SK-N-SH (cell line): Measurements from ENCODE around the gene RSU1. TPM values are rescaled to one million over a fixed set of nuclear protein-coding genes. Genes with fewer than 3 reads are reported as not detected.

Experiments used
- CTCF ChIA-PET: fragments of 300-600, 350-600 bp; formaldehyde crosslinking; extraction: SDS; loops from one replicate; lab custom pipeline; 2021; lab: Yijun Ruan, JAX
- POLR2A ChIA-PET: fragments of 350-600 bp; sonication (Branson Sonifier 250); formaldehyde crosslinking; extraction: SDS; loops from one replicate; lab custom pipeline; 2020; ENCODE audit warnings: antibody characterized with exemption, inconsistent platforms; lab: Yijun Ruan, JAX
- DNase-seq: peaks from one replicate; pipeline ENCODE4 v3.0.0; 2012
- H2AFZ ChIP-seq: fragments of 200-600 bp; sonication (generic); 2 replicates; pipeline ENCODE4 v1.8.1; 2016; ENCODE audit warnings: antibody characterized with exemption, mild to moderate bottlenecking, low read depth
- H3F3A ChIP-seq: fragments of 200-600 bp; sonication (generic); replicated peaks from 2 replicates; pipeline ENCODE3; 2016; ENCODE audit warnings: antibody characterized with exemption, mild to moderate bottlenecking; ENCODE audit not compliant: insufficient read depth
- H3K27ac ChIP-seq, 2 experiments: fragments of 200-500 bp in 1 of 2; fragments of 200-600 bp in 1 of 2; sonication (Bioruptor generic) in 1 of 2; sonication (generic), shearing (Covaris generic) in 1 of 2; 2 replicates each; pipeline versions ENCODE4 v1.5.1 to v1.6.1; 2014 to 2016; ENCODE audit warnings: low read depth in 2 of 2, inconsistent platforms in 1 of 2, low read length in 1 of 2, mild to moderate bottlenecking in 1 of 2, mixed read lengths in 1 of 2
- H3K27me3 ChIP-seq: fragments of 200-600 bp; sonication (generic), shearing (Covaris generic); 2 replicates; pipeline ENCODE4 v1.6.1; 2016; ENCODE audit warnings: mixed run types; ENCODE audit not compliant: insufficient read depth
- H3K36me3 ChIP-seq, 2 experiments: fragments of 200-500 bp in 1 of 2; fragments of 200-600 bp in 1 of 2; sonication (Bioruptor generic) in 1 of 2; sonication (generic) in 1 of 2; replicated peaks in 1 of 2; 2 replicates each; pipeline versions ENCODE3 to v1.5.1; 2014 to 2016; ENCODE audit warnings: low read length in 1 of 2, mild to moderate bottlenecking in 1 of 2; ENCODE audit not compliant: insufficient read depth in 2 of 2, control insufficient read depth in 1 of 2
- H3K4me1 ChIP-seq, 2 experiments: fragments of 200-500 bp in 1 of 2; fragments of 200-600 bp in 1 of 2; sonication (Bioruptor generic) in 1 of 2; sonication (generic), shearing (Covaris generic) in 1 of 2; 2 replicates each; pipeline versions ENCODE4 v1.5.1 to v1.6.1; 2014 to 2016; ENCODE audit warnings: low read depth in 1 of 2, low read length in 1 of 2, mixed run types in 1 of 2; ENCODE audit not compliant: insufficient read depth in 2 of 2, control insufficient read depth in 1 of 2
- H3K4me2 ChIP-seq: fragments of 200-600 bp; sonication (generic), shearing (Covaris generic); 2 replicates; pipeline ENCODE4 v1.6.1; 2017; ENCODE audit warnings: mixed run types
- H3K4me3 ChIP-seq, 2 experiments: fragments of 200-500 bp in 1 of 2; fragments of 200-600 bp in 1 of 2; sonication (Bioruptor generic) in 1 of 2; sonication (generic), shearing (Covaris generic) in 1 of 2; 2 replicates each; pipeline versions ENCODE4 v1.5.1 to v1.8.1; 2014 to 2016; ENCODE audit warnings: low read depth in 2 of 2, inconsistent platforms in 1 of 2, low read length in 1 of 2, mild to moderate bottlenecking in 1 of 2, mixed read lengths in 1 of 2, moderate library complexity in 1 of 2
- H3K79me2 ChIP-seq: fragments of 200-600 bp; sonication (generic); 2 replicates; pipeline ENCODE4 v1.8.1; 2017; ENCODE audit warnings: mild to moderate bottlenecking; ENCODE audit not compliant: insufficient read depth
- H3K9ac ChIP-seq: fragments of 200-600 bp; sonication (generic); 2 replicates; pipeline ENCODE4 v1.6.1; 2017; ENCODE audit warnings: mixed run types
- H3K9me2 ChIP-seq: fragments of 200-600 bp; sonication (generic); 2 replicates; pipeline ENCODE4 v1.6.1; 2017; ENCODE audit warnings: mixed run types
- H3K9me3 ChIP-seq: fragments of 200-600 bp; sonication (generic); 2 replicates; pipeline ENCODE4 v1.6.1; 2017; ENCODE audit warnings: mixed run types, mild to moderate bottlenecking, moderate library complexity
- H4K20me1 ChIP-seq: fragments of 200-600 bp; sonication (generic); 2 replicates; pipeline ENCODE4 v1.6.1; 2017; ENCODE audit warnings: mild to moderate bottlenecking, mixed run types; ENCODE audit not compliant: insufficient read depth
- CHD2 ChIP-seq: fragments of 150-350 bp; IDR thresholded peaks from 2 replicates; pipeline ENCODE4 v1.6.1; 2018; ENCODE audit warnings: low read length; ENCODE audit not compliant: partially characterized antibody
- ELF1 ChIP-seq: IDR thresholded peaks from 2 replicates; pipeline ENCODE4 v1.4.0; 2012
- EZH2phosphoT487 ChIP-seq: fragments of 200-600 bp; sonication (generic); IDR thresholded peaks from 2 replicates; pipeline ENCODE4 v1.6.1; 2017; ENCODE audit warnings: low read depth, mixed run types, mild to moderate bottlenecking, antibody characterized with exemption, moderate library complexity, borderline replicate concordance
- FOXM1 ChIP-seq: IDR thresholded peaks from 2 replicates; pipeline ENCODE4 v1.4.0; 2012; ENCODE audit warnings: low read depth, mild to moderate bottlenecking
- GATA2 ChIP-seq: sonication (generic); formaldehyde crosslinking; IDR thresholded peaks from 2 replicates; pipeline ENCODE4 v1.5.0; 2020; ENCODE audit warnings: mild to moderate bottlenecking, missing genetic modification reagents
- JUND ChIP-seq: IDR thresholded peaks from 2 replicates; pipeline ENCODE4 v1.4.0; 2012
- MXI1 ChIP-seq: IDR thresholded peaks from 2 replicates; pipeline ENCODE4 v1.6.1; 2012; ENCODE audit warnings: mild to moderate bottlenecking, low read depth, low read length, improper control_type of control experiment
- NFIC ChIP-seq: IDR thresholded peaks from 2 replicates; pipeline ENCODE4 v1.4.0; 2012; ENCODE audit warnings: borderline replicate concordance
- POLR2AphosphoS5 ChIP-seq: IDR thresholded peaks from 2 replicates; pipeline ENCODE4 v1.6.1; 2012; ENCODE audit warnings: low read depth, low read length
- RAD21 ChIP-seq: IDR thresholded peaks from 2 replicates; pipeline ENCODE4 v1.6.1; 2012; ENCODE audit warnings: mild to moderate bottlenecking, low read length
- RXRA ChIP-seq: IDR thresholded peaks from 2 replicates; pipeline ENCODE4 v1.4.0; 2012; ENCODE audit warnings: low read depth, mild to moderate bottlenecking, borderline replicate concordance
- SIN3A ChIP-seq: IDR thresholded peaks from 2 replicates; pipeline ENCODE4 v1.6.1; 2012; ENCODE audit warnings: low read depth, mild to moderate bottlenecking, low read length, moderate library complexity, borderline replicate concordance
- SMC3 ChIP-seq: IDR thresholded peaks from 2 replicates; pipeline ENCODE4 v1.6.1; 2012; ENCODE audit warnings: low read depth, low read length, improper control_type of control experiment
- TEAD4 ChIP-seq: IDR thresholded peaks from 2 replicates; pipeline ENCODE4 v1.4.0; 2012; ENCODE audit warnings: mild to moderate bottlenecking, borderline replicate concordance; ENCODE audit not compliant: insufficient read depth
- YY1 ChIP-seq: IDR thresholded peaks from 2 replicates; pipeline ENCODE4 v1.4.0; 2012; ENCODE audit warnings: low read depth, mild to moderate bottlenecking
- WGBS: methylation state at CpG from one replicate; pipeline ENCODE4 v1.1.6; 2017; ENCODE audit warnings: low lambda C conversion rate; 5-methylcytosine and 5-hydroxymethylcytosine counted together
- polyA plus RNA-seq, 3 experiments: library from polyadenylated mRNA; depleted of rRNA; stranded (reverse); fragments of >200 nt; gene quantifications; 2 replicates each; pipeline ENCODE4 v1.2.3, GENCODE V29; 2012
- TF ChIP-seq, protein P1 (sequence below): IDR thresholded peaks from 2 replicates; pipeline ENCODE4 v1.6.1; 2012; ENCODE audit warnings: mild to moderate bottlenecking, low read depth, low read length, moderate library complexity
- TF ChIP-seq, protein P2 (sequence below): IDR thresholded peaks from 2 replicates; pipeline ENCODE4 v1.4.0; 2012; ENCODE audit warnings: low read depth, borderline replicate concordance
- TF ChIP-seq, protein P3 (sequence below): IDR thresholded peaks from 2 replicates; pipeline ENCODE4 v1.4.0; 2012; ENCODE audit warnings: low read depth
- TF ChIP-seq, protein P4 (sequence below): fragments of 150-350 bp; IDR thresholded peaks from 2 replicates; pipeline ENCODE4 v1.6.1; 2016; ENCODE audit warnings: mild to moderate bottlenecking, low read depth, low read length

RSU1 gene
- polyA plus RNA-seq, 1 of the 3 experiments (the other 2 are of a cell fraction): 59.8 TPM

DNA sequence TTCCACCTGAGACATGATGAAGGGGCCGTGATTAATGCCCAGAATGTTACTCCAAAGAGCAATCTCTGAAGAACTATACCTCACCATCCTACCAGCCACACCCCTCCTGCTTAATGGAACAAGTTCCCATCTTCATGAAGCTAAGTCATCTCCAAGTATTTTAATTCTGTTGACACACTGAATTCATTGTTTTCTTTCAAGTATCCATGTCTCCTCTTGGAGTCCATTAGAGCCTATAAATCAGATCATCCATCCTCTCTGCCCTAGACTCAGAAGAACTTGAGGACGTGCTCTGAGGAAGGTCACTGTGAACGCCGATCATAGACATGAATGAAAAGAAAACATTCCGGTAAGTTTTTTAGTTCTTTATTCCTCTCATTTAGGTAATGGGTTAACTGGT is 126.8 kb downstream of the RSU1 start (continued):
- TF ChIP-seq, protein P1, sequence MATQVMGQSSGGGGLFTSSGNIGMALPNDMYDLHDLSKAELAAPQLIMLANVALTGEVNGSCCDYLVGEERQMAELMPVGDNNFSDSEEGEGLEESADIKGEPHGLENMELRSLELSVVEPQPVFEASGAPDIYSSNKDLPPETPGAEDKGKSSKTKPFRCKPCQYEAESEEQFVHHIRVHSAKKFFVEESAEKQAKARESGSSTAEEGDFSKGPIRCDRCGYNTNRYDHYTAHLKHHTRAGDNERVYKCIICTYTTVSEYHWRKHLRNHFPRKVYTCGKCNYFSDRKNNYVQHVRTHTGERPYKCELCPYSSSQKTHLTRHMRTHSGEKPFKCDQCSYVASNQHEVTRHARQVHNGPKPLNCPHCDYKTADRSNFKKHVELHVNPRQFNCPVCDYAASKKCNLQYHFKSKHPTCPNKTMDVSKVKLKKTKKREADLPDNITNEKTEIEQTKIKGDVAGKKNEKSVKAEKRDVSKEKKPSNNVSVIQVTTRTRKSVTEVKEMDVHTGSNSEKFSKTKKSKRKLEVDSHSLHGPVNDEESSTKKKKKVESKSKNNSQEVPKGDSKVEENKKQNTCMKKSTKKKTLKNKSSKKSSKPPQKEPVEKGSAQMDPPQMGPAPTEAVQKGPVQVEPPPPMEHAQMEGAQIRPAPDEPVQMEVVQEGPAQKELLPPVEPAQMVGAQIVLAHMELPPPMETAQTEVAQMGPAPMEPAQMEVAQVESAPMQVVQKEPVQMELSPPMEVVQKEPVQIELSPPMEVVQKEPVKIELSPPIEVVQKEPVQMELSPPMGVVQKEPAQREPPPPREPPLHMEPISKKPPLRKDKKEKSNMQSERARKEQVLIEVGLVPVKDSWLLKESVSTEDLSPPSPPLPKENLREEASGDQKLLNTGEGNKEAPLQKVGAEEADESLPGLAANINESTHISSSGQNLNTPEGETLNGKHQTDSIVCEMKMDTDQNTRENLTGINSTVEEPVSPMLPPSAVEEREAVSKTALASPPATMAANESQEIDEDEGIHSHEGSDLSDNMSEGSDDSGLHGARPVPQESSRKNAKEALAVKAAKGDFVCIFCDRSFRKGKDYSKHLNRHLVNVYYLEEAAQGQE: no peak
- TF ChIP-seq YY1 (no peak), POLR2AphosphoS5 (no peak), FOXM1 (no peak), MXI1 (no peak)

DNA sequence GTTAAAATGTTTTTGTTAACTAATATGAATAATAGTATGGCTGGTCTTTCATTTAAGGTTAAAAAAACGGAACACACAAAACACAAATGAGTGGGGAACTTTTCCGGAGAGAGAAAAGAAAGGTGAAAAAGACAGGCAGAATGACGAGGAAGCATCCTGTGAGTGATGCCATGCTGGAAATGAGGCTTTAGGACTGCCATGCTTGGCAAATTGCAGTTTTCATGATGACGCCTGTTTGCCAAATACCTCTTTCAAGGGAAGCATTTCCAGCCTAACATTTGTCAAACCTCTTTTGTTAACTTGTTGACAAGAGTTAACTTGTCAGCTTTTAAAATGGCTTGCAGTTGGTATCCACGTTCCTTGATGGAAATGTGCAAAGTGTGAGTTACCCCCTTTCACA is 127.5 kb downstream of the RSU1 start:
- Histone ChIP-seq H2AFZ (no peak overlapping the region), H3K4me3 (no peak overlapping the region), H3K4me1 (no peaks in the 10 kb centered on the region), H3K27me3 (no peaks in the 10 kb centered on the region), H3K9ac (no peak overlapping the region), H3K79me2 (no peaks in the 10 kb centered on the region), H3K36me3 (peaks cover 0 to 21% of the 10 kb centered on the region in 2 experiments), H3K4me2 (no peak overlapping the region), H3F3A (no peaks in the 10 kb centered on the region), H3K9me2 (no peaks in the 10 kb centered on the region), H3K27ac (no peak overlapping the region), H4K20me1 (no peaks in the 10 kb centered on the region), H3K9me3 (no peaks in the 10 kb centered on the region)
- CTCF ChIA-PET: interaction anchor here (1.2 kb wide), 1 partner anchor 36 kb away, joined by 4 read pairs; no protein-coding TSS in a partner anchor
- 93% methylated on average over 5 of the region's 5 CpGs for WGBS
- TF ChIP-seq FOXM1 (no peak), NFIC (no peak), CHD2 (no peak), TEAD4 (no peak), JUND (no peak), EZH2phosphoT487 (no peak), SIN3A (no peak), ELF1 (no peak), RXRA (no peak), RAD21 (no peak), GATA2 (CRISPR knock-in tag) (no peak), SMC3 (no peak)
- TF ChIP-seq, protein P2, sequence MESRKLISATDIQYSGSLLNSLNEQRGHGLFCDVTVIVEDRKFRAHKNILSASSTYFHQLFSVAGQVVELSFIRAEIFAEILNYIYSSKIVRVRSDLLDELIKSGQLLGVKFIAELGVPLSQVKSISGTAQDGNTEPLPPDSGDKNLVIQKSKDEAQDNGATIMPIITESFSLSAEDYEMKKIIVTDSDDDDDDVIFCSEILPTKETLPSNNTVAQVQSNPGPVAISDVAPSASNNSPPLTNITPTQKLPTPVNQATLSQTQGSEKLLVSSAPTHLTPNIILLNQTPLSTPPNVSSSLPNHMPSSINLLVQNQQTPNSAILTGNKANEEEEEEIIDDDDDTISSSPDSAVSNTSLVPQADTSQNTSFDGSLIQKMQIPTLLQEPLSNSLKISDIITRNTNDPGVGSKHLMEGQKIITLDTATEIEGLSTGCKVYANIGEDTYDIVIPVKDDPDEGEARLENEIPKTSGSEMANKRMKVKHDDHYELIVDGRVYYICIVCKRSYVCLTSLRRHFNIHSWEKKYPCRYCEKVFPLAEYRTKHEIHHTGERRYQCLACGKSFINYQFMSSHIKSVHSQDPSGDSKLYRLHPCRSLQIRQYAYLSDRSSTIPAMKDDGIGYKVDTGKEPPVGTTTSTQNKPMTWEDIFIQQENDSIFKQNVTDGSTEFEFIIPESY: no peak
- TF ChIP-seq, protein P3, sequence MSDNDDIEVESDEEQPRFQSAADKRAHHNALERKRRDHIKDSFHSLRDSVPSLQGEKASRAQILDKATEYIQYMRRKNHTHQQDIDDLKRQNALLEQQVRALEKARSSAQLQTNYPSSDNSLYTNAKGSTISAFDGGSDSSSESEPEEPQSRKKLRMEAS: no peak
- TF ChIP-seq, protein P4, sequence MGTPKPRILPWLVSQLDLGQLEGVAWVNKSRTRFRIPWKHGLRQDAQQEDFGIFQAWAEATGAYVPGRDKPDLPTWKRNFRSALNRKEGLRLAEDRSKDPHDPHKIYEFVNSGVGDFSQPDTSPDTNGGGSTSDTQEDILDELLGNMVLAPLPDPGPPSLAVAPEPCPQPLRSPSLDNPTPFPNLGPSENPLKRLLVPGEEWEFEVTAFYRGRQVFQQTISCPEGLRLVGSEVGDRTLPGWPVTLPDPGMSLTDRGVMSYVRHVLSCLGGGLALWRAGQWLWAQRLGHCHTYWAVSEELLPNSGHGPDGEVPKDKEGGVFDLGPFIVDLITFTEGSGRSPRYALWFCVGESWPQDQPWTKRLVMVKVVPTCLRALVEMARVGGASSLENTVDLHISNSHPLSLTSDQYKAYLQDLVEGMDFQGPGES: no peak
- DNase-seq: no peak
- POLR2A ChIA-PET: no interaction called here
